Neutrophil (primary cell): ENCODE measurements around the gene PSMD4.
A peak's percentile ranks its signal among the peaks of the same experiment; 100 is the strongest.

Experiments used
- H3K27ac ChIP-seq: fragments of 200-600 bp; sonication (generic); 2 replicates; pipeline ENCODE4 v1.5.1; 2016; ENCODE audit warnings: mild to moderate bottlenecking, moderate library complexity
- H3K27me3 ChIP-seq: fragments of 200-600 bp; sonication (generic); 2 replicates; pipeline ENCODE4 v1.6.0; 2016; ENCODE audit warnings: mild to moderate bottlenecking
- H3K36me3 ChIP-seq: fragments of 200-600 bp; sonication (generic); 2 replicates; pipeline ENCODE4 v1.5.1; 2017
- H3K4me1 ChIP-seq, 2 experiments: fragments of 200-600 bp in 1 of 2; sonication (generic) in 1 of 2; 1 replicate in 1 of 2; 2 replicates in 1 of 2; pipeline versions ENCODE4 v1.5.1 to v1.6.1; 2013 to 2016; ENCODE audit warnings: low read depth in 1 of 2, low read length in 1 of 2, mild to moderate bottlenecking in 1 of 2, moderate library complexity in 1 of 2; ENCODE audit not compliant: control insufficient read depth in 1 of 2, insufficient read depth in 1 of 2
- H3K4me3 ChIP-seq, 2 experiments: fragments of 200-600 bp in 1 of 2; sonication (generic) in 1 of 2; 1 replicate in 1 of 2; 2 replicates in 1 of 2; pipeline ENCODE4 v1.5.1; 2013 to 2016; ENCODE audit warnings: low read depth in 1 of 2, low read length in 1 of 2, mild to moderate bottlenecking in 1 of 2, moderate library complexity in 1 of 2
- H3K9me3 ChIP-seq: fragments of 200-600 bp; sonication (generic); 2 replicates; pipeline ENCODE4 v1.5.1; 2016
- CTCF ChIP-seq: fragments of 200-600 bp; sonication (generic); IDR thresholded peaks from 2 replicates; pipeline ENCODE4 v1.5.1; 2016; ENCODE audit warnings: antibody characterized with exemption

The PSMD4 gene

GRCh38 chr1:151293093-151293492 is 38.6 kb downstream of the PSMD4 start:
- TF ChIP-seq CTCF, result no peak
- H3K9me3 ChIP-seq, result no peaks in the 10 kb centered on the region
- H3K4me3 ChIP-seq, result no peak overlapping the region
- H3K36me3 ChIP-seq, result peaks cover 98% of the 10 kb centered on the region
- peak overlapping the region; percentile 29 for H3K27ac ChIP-seq
- H3K27me3 ChIP-seq, result no peaks in the 10 kb centered on the region
- H3K4me1 ChIP-seq, result peaks cover 0 to 6% of the 10 kb centered on the region in 2 experiments

- H3K27ac ChIP-seq, result peak overlapping the region; percentile 45
- no peak for TF ChIP-seq CTCF
- no peak overlapping the region for H3K4me3 ChIP-seq
- no peaks in the 10 kb centered on the region for H3K4me1 ChIP-seq
- no peaks in the 10 kb centered on the region for H3K9me3 ChIP-seq
- peaks cover 98% of the 10 kb centered on the region for H3K36me3 ChIP-seq
- no peaks in the 10 kb centered on the region for H3K27me3 ChIP-seq
These were observed 40.4 kb downstream of the PSMD4 start for GRCh38 chr1:151294742-151295462.

GRCh38 chr1:151309811-151310323 is 55.3 kb downstream of the PSMD4 start:
- no peak overlapping the region for H3K27ac ChIP-seq
- no peaks in the 10 kb centered on the region for H3K27me3 ChIP-seq
- no peaks in the 10 kb centered on the region for H3K4me1 ChIP-seq
- H3K9me3 ChIP-seq, result no peaks in the 10 kb centered on the region
- TF ChIP-seq CTCF, result no peak
- peaks cover 100% of the 10 kb centered on the region for H3K36me3 ChIP-seq
- H3K4me3 ChIP-seq, result no peak overlapping the region

- H3K4me3 ChIP-seq, result no peak overlapping the region
- H3K27me3 ChIP-seq, result no peaks in the 10 kb centered on the region
- H3K27ac ChIP-seq, result no peak overlapping the region
- no peaks in the 10 kb centered on the region for H3K4me1 ChIP-seq
- TF ChIP-seq CTCF, result no peak
- H3K9me3 ChIP-seq, result no peaks in the 10 kb centered on the region
- peaks cover 100% of the 10 kb centered on the region for H3K36me3 ChIP-seq
These were observed 56.5 kb downstream of the PSMD4 start for GRCh38 chr1:151311011-151311410.

GRCh38 chr1:151311589-151312331 is 57.2 kb downstream of the PSMD4 start:
- TF ChIP-seq CTCF, result no peak
- H3K4me3 ChIP-seq, result no peak overlapping the region
- H3K27me3 ChIP-seq, result no peaks in the 10 kb centered on the region
- H3K4me1 ChIP-seq, result no peaks in the 10 kb centered on the region
- no peaks in the 10 kb centered on the region for H3K9me3 ChIP-seq
- peaks cover 100% of the 10 kb centered on the region for H3K36me3 ChIP-seq
- H3K27ac ChIP-seq, result no peak overlapping the region
